ENCODE data around the gene RPUSD3.

Gene RPUSD3

DNA sequence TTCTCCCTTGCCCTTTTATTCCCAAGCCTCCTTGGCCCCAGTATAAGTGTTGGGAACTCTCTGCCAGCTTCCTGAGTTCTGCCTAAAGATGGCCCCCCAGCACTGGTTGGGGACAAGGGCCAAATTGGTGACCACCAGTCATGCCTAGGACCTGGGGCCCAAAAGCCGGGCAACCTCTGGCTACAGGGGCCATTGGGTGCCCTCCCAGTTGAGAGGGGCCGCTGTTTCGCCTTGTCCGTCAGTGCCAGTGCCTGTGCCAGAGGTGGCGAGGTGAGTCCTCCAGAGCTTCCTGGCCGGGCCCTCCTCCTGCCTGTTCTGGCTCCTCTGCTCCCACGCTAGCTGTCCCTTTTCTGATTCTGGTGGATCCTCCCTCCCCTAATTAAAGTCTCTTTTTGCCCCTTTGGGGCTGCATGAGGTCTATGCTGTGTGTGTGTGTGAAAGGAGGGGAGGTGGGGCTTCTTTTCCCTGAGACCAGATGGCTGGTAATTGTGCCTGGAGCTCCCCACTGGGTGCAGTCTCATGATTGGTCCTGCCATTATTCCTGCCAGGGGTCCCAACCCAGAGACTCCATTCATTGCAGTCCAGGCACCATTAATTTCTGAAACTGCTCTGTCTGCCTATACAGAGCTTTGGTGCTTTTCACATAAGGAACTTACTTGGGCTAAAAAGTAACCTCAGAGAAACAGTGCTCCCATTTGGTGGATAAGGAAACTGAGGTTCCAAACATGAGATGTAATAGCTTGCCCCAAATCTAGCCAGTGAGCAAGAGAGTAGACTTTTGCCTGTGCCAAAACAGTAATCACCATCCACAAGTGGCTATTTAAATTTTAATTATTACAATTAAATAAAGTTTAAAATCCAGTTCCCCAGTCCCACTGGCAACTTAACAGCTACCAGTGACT is 36.9 kb downstream of the RPUSD3 start:
- Histone ChIP-seq H3K27me3 (ENCODE audit: insufficient read depth, insufficient read length) (peaks cover 16% of the 10 kb centered on the region), H3K36me3 (ENCODE audit: insufficient read depth, insufficient read length, low read length) (peaks cover 50% of the 10 kb centered on the region), H3K9ac (ENCODE audit: insufficient read length, low read depth) (no peak overlapping the region), H3K4me3 (ENCODE audit: insufficient read length, low read depth) (no peak overlapping the region), H3K4me1 (ENCODE audit: insufficient read depth, insufficient read length) (peaks cover 6% of the 10 kb centered on the region), H3K9me3 (ENCODE audit: insufficient read depth, low read length) (no peaks in the 10 kb centered on the region)
- TF ChIP-seq SUZ12 (IDR thresholded peaks at IDR 0.05; ENCODE audit: extremely low read depth, insufficient read depth, insufficient read length) (no peak), ZNF274 (IDR thresholded peaks at IDR 0.05; ENCODE audit: low read depth, low read length) (no peak), YY1 (IDR thresholded peaks at IDR 0.05; ENCODE audit: insufficient read depth, insufficient read length) (no peak)
- DNase-seq (ENCODE audit: low read depth, low spot score), result no peak

DNA sequence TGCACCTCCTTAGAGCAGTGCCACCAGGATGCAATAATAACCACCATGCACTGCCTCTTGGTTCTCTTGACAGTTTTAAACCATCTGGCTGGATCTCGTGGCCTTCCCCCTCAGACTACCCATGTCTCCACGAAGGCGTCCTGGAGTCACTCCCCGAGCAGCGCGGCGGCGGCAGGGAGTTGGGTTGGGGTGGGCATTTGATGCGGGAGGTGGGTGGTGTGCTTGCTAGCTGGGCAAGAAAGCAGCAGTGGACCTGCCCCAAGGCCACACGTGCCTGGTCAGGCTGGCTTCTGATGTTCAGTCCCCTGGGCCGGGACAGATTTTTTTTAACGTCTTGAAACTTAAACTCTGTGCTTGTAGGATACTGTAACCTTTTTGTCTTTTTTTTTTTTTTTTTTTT is 37.7 kb downstream of the RPUSD3 start:
- H3K9me3 ChIP-seq (ENCODE audit: insufficient read depth, low read length), result no peaks in the 10 kb centered on the region
- no peak overlapping the region for H3K9ac ChIP-seq (ENCODE audit: insufficient read length, low read depth)
- DNase-seq (ENCODE audit: low read depth, low spot score), result no peak
- H3K4me3 ChIP-seq (ENCODE audit: insufficient read length, low read depth), result no peak overlapping the region
- peaks cover 8% of the 10 kb centered on the region for H3K27me3 ChIP-seq (ENCODE audit: insufficient read depth, insufficient read length)
- TF ChIP-seq ZNF274 (IDR thresholded peaks at IDR 0.05; ENCODE audit: low read depth, low read length) (no peak), YY1 (IDR thresholded peaks at IDR 0.05; ENCODE audit: insufficient read depth, insufficient read length) (no peak), SUZ12 (IDR thresholded peaks at IDR 0.05; ENCODE audit: extremely low read depth, insufficient read depth, insufficient read length) (no peak)
- H3K4me1 ChIP-seq (ENCODE audit: insufficient read depth, insufficient read length), result peaks cover 6% of the 10 kb centered on the region
- H3K36me3 ChIP-seq (ENCODE audit: insufficient read depth, insufficient read length, low read length), result peaks cover 57% of the 10 kb centered on the region

- Histone ChIP-seq H3K4me3 (ENCODE audit: insufficient read length, low read depth) (no peak overlapping the region), H3K36me3 (ENCODE audit: insufficient read depth, insufficient read length, low read length) (peaks cover 68% of the 10 kb centered on the region), H3K27me3 (ENCODE audit: insufficient read depth, insufficient read length) (no peaks in the 10 kb centered on the region), H3K4me1 (ENCODE audit: insufficient read depth, insufficient read length) (peaks cover 6% of the 10 kb centered on the region), H3K9me3 (ENCODE audit: insufficient read depth, low read length) (no peaks in the 10 kb centered on the region), H3K9ac (ENCODE audit: insufficient read length, low read depth) (no peak overlapping the region)
- no peak for TF ChIP-seq SUZ12 (IDR thresholded peaks at IDR 0.05; ENCODE audit: extremely low read depth, insufficient read depth, insufficient read length)
- TF ChIP-seq YY1 (IDR thresholded peaks at IDR 0.05; ENCODE audit: insufficient read depth, insufficient read length), result no peak
- TF ChIP-seq ZNF274 (IDR thresholded peaks at IDR 0.05; ENCODE audit: low read depth, low read length), result no peak
- no peak for DNase-seq (ENCODE audit: low read depth, low spot score)
These were observed 38.8 kb downstream of the RPUSD3 start for GRCh38 chr3:9804996-9805395.

- TF ChIP-seq ZNF274 (IDR thresholded peaks at IDR 0.05; ENCODE audit: low read depth, low read length), result no peak
- no peak for TF ChIP-seq YY1 (IDR thresholded peaks at IDR 0.05; ENCODE audit: insufficient read depth, insufficient read length)
- TF ChIP-seq SUZ12 (IDR thresholded peaks at IDR 0.05; ENCODE audit: extremely low read depth, insufficient read depth, insufficient read length), result no peak
These were observed 40.3 kb downstream of the RPUSD3 start for GRCh38 chr3:9803494-9803893.

DNA sequence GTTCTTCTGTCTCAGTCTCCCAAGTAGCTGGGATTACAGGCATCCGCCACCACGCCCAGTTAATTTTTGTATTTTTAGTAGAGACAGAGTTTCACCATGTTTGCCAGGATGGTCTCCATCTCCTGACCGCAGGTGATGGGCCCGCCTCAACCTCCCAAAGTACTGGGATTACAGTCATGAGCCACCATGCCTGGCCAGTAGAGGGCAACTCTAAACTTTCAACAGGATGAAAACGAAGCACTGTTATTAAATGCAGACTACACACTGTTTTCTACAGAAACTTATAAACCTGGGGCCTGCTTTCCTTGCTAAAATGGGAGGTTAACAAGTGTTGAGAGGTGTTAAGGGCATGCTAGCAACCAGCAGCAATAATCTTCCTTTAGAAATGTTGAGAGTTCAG is 43.3 kb downstream of the RPUSD3 start:
- Histone ChIP-seq H3K4me3 (ENCODE audit: insufficient read length, low read depth) (no peak overlapping the region), H3K36me3 (ENCODE audit: insufficient read depth, insufficient read length, low read length) (peaks cover 90% of the 10 kb centered on the region), H3K9ac (ENCODE audit: insufficient read length, low read depth) (no peak overlapping the region), H3K27me3 (ENCODE audit: insufficient read depth, insufficient read length) (no peaks in the 10 kb centered on the region), H3K9me3 (ENCODE audit: insufficient read depth, low read length) (no peaks in the 10 kb centered on the region), H3K4me1 (ENCODE audit: insufficient read depth, insufficient read length) (no peaks in the 10 kb centered on the region)
- DNase-seq (ENCODE audit: low read depth, low spot score), result no peak
- TF ChIP-seq YY1 (IDR thresholded peaks at IDR 0.05; ENCODE audit: insufficient read depth, insufficient read length) (no peak), SUZ12 (IDR thresholded peaks at IDR 0.05; ENCODE audit: extremely low read depth, insufficient read depth, insufficient read length) (no peak)

More at GRCh38 chr3:9803494-9803893, 40.3 kb downstream of the RPUSD3 start:
- no peak for DNase-seq (ENCODE audit: low read depth, low spot score)
- Histone ChIP-seq H3K9ac (ENCODE audit: insufficient read length, low read depth) (no peak overlapping the region), H3K4me3 (ENCODE audit: insufficient read length, low read depth) (no peak overlapping the region), H3K4me1 (ENCODE audit: insufficient read depth, insufficient read length) (no peaks in the 10 kb centered on the region), H3K27me3 (ENCODE audit: insufficient read depth, insufficient read length) (no peaks in the 10 kb centered on the region), H3K9me3 (ENCODE audit: insufficient read depth, low read length) (no peaks in the 10 kb centered on the region), H3K36me3 (ENCODE audit: insufficient read depth, insufficient read length, low read length) (peaks cover 83% of the 10 kb centered on the region)

GRCh38 chr3:9797196-9797945 is 46.4 kb downstream of the RPUSD3 start:
- TF ChIP-seq SUZ12 (IDR thresholded peaks at IDR 0.05; ENCODE audit: extremely low read depth, insufficient read depth, insufficient read length) (no peak), ZNF274 (IDR thresholded peaks at IDR 0.05; ENCODE audit: low read depth, low read length) (no peak), YY1 (IDR thresholded peaks at IDR 0.05; ENCODE audit: insufficient read depth, insufficient read length) (no peak)
- Histone ChIP-seq H3K36me3 (ENCODE audit: insufficient read depth, insufficient read length, low read length) (peaks cover 69% of the 10 kb centered on the region), H3K4me1 (ENCODE audit: insufficient read depth, insufficient read length) (no peaks in the 10 kb centered on the region), H3K9ac (ENCODE audit: insufficient read length, low read depth) (no peak overlapping the region), H3K9me3 (ENCODE audit: insufficient read depth, low read length) (no peaks in the 10 kb centered on the region), H3K27me3 (ENCODE audit: insufficient read depth, insufficient read length) (no peaks in the 10 kb centered on the region), H3K4me3 (ENCODE audit: insufficient read length, low read depth) (no peak overlapping the region)
- DNase-seq (ENCODE audit: low read depth, low spot score), result no peak

- no peaks in the 10 kb centered on the region for H3K27me3 ChIP-seq (ENCODE audit: insufficient read depth, insufficient read length)
- peaks cover 66% of the 10 kb centered on the region for H3K36me3 ChIP-seq (ENCODE audit: insufficient read depth, insufficient read length, low read length)
- no peak for DNase-seq (ENCODE audit: low read depth, low spot score)
- no peaks in the 10 kb centered on the region for H3K9me3 ChIP-seq (ENCODE audit: insufficient read depth, low read length)
- no peak overlapping the region for H3K4me3 ChIP-seq (ENCODE audit: insufficient read length, low read depth)
- TF ChIP-seq ZNF274 (IDR thresholded peaks at IDR 0.05; ENCODE audit: low read depth, low read length), result no peak
- TF ChIP-seq YY1 (IDR thresholded peaks at IDR 0.05; ENCODE audit: insufficient read depth, insufficient read length), result no peak
- no peak for TF ChIP-seq SUZ12 (IDR thresholded peaks at IDR 0.05; ENCODE audit: extremely low read depth, insufficient read depth, insufficient read length)
- no peaks in the 10 kb centered on the region for H3K4me1 ChIP-seq (ENCODE audit: insufficient read depth, insufficient read length)
- no peak overlapping the region for H3K9ac ChIP-seq (ENCODE audit: insufficient read length, low read depth)
These were observed 48.6 kb downstream of the RPUSD3 start for GRCh38 chr3:9795207-9795606.
